LNCAP (cell line): ENCODE measurements around the gene ZNF536.

Experiments
- CTCF ChIP-seq: fragments of 450-650 bp; IDR thresholded peaks from 2 replicates; pipeline ENCODE4 v1.5.1; 2017; ENCODE audit warnings: mild to moderate bottlenecking

Gene ZNF536

GRCh38 chr19:30562981-30563380 lies 190.8 kb downstream of the ZNF536 start:
- TF ChIP-seq CTCF, result no peak

GRCh38 chr19:30563691-30564090 lies 191.5 kb downstream of the ZNF536 start:
- TF ChIP-seq CTCF, result no peak

- no peak for TF ChIP-seq CTCF
Measured at GRCh38 chr19:30564551-30565011, 192.4 kb downstream of the ZNF536 start.

- no peak for TF ChIP-seq CTCF
Measured at GRCh38 chr19:30565636-30566035, 193.5 kb downstream of the ZNF536 start.

GRCh38 chr19:30566681-30567420 lies 194.7 kb downstream of the ZNF536 start:
- no peak for TF ChIP-seq CTCF

GRCh38 chr19:30567536-30568232 lies 195.5 kb downstream of the ZNF536 start:
- TF ChIP-seq CTCF, result no peak

- no peak for TF ChIP-seq CTCF
Measured at GRCh38 chr19:30570194-30570593, 198.0 kb downstream of the ZNF536 start.
